Natural killer cell (primary cell): ENCODE results near the gene GATA6. TPM values are rescaled to one million over a fixed set of nuclear protein-coding genes. Genes with fewer than 3 reads are reported as not detected.
A peak's percentile ranks its signal among the peaks of the same experiment; 100 is the strongest.

ENCODE experiments used
- ATAC-seq, 3 donors: fragments of 150-1000 bp in 2 of 3; fragments of 200-7000 bp in 1 of 3; cut with Tn5 transposase; 1 replicate in 1 of 3; 2 replicates in 2 of 3; pipeline ENCODE4 v1.10.0; 2021; ENCODE audit warnings: mild to moderate bottlenecking in 2 of 3, moderate library complexity in 2 of 3
- DNase-seq, 2 donors: peaks; one replicate each; pipeline versions ENCODE4 v3.0.0 to v3.0.0-alpha.2; 2013 to 2021; ENCODE audit warnings: mixed read lengths in 1 of 2
- H3K27ac ChIP-seq: one replicate; pipeline ENCODE4 v1.5.1; 2013; ENCODE audit warnings: mild to moderate bottlenecking, low read length
- H3K27me3 ChIP-seq: one replicate; pipeline ENCODE4 v1.6.1; 2013; ENCODE audit warnings: low read length; ENCODE audit not compliant: control insufficient read depth, insufficient read depth
- H3K36me3 ChIP-seq: one replicate; pipeline ENCODE4 v1.6.1; 2013; ENCODE audit warnings: low read length; ENCODE audit not compliant: control insufficient read depth, insufficient read depth
- H3K4me1 ChIP-seq: one replicate; pipeline ENCODE4 v1.6.1; 2013; ENCODE audit warnings: low read length; ENCODE audit not compliant: control insufficient read depth, insufficient read depth
- H3K4me3 ChIP-seq: one replicate; pipeline ENCODE4 v1.5.1; 2013; ENCODE audit warnings: low read length
- H3K9me3 ChIP-seq: one replicate; pipeline ENCODE4 v1.6.1; 2013; ENCODE audit warnings: low read length; ENCODE audit not compliant: control insufficient read depth, insufficient read depth
- H3K27ac Mint-ChIP-seq, 2 donors: one replicate each; pipeline ENCODE4 v1.8.0; 2022; ENCODE audit warnings: mild to moderate bottlenecking in 2 of 2, mixed read lengths in 2 of 2, moderate library complexity in 1 of 2
- H3K27me3 Mint-ChIP-seq, 2 donors: one replicate each; pipeline ENCODE4 v1.8.0; 2022; ENCODE audit warnings: low read depth in 2 of 2, mixed read lengths in 2 of 2
- H3K36me3 Mint-ChIP-seq: one replicate; pipeline ENCODE4 v1.8.0; 2022; ENCODE audit warnings: mixed read lengths
- H3K4me1 Mint-ChIP-seq, 2 donors: one replicate each; pipeline ENCODE4 v1.8.0; 2022; ENCODE audit warnings: mixed read lengths in 2 of 2
- H3K4me3 Mint-ChIP-seq: one replicate; pipeline ENCODE4 v1.8.0; 2022; ENCODE audit warnings: mild to moderate bottlenecking, moderate library complexity, mixed read lengths
- H3K9me3 Mint-ChIP-seq, 2 donors: one replicate each; pipeline ENCODE4 v1.8.0; 2022; ENCODE audit warnings: mixed read lengths in 2 of 2
- CTCF ChIP-seq: fragments of 200-600 bp; IDR thresholded peaks from one replicate; pipeline ENCODE4 v1.8.0; 2022; ENCODE audit warnings: antibody characterized with exemption
- WGBS: methylation state at CpG from one replicate; pipeline ENCODE4 v1.1.7; 2013; ENCODE audit warnings: missing lambda C conversion rate; ENCODE audit not compliant: insufficient coverage; 5-methylcytosine and 5-hydroxymethylcytosine counted together
- intact Hi-C: fragments of 100-400 bp; cut with micrococcal nuclease; formaldehyde crosslinking; loops from one replicate; pipeline ENCODE4 v1.14.2; 2022
- total RNA-seq, 4 donors: library from RNA; stranded (reverse); fragments of 120-200 nt in 1 of 4; gene quantifications; one replicate each; pipeline versions ENCODE4 v1.2.3 to v1.2.4, GENCODE V29; 2013 to 2022

The GATA6 gene
- total RNA-seq, 3 donors from 2014 or later (not counting 1 experiment from before 2014, with no cell fraction given), result 0.54 to 1.1 (median 1.0) TPM

- intact Hi-C loops, result no loop called here
- no peak for TF ChIP-seq CTCF
- Histone ChIP-seq H3K9me3 (no peaks in the 10 kb centered on the region), H3K36me3 (no peaks in the 10 kb centered on the region), H3K4me3 (no peak overlapping the region), H3K27me3 (no peaks in the 10 kb centered on the region), H3K4me1 (peaks cover 26% of the 10 kb centered on the region), H3K27ac (no peak overlapping the region)
- no peak for DNase-seq
- no CpG with 5 or more reads among the region's 1 CpG for WGBS
- Mint-ChIP-seq H3K9me3 (peaks cover 0 to 3% of the 10 kb centered on the region in 2 donors), H3K4me1 (peaks cover 27% of the 10 kb centered on the region in 2 donors), H3K36me3 (no peaks in the 10 kb centered on the region), H3K27ac (no peak overlapping the region), H3K27me3 (peaks cover 9 to 15% of the 10 kb centered on the region in 2 donors), H3K4me3 (no peak overlapping the region)
- no peak for ATAC-seq
Observed at GRCh38 chr18:22223965-22224322, 54.6 kb downstream of the GATA6 start.

GRCh38 chr18:22224339-22224738 is 55.0 kb downstream of the GATA6 start:
- intact Hi-C loops, result no loop called here
- no peak for ATAC-seq
- DNase-seq, result no peak

GRCh38 chr18:22226801-22227200 is 57.4 kb downstream of the GATA6 start:
- Mint-ChIP-seq H3K4me1 (peaks cover 20 to 21% of the 10 kb centered on the region in 2 donors), H3K27me3 (peaks cover 18 to 24% of the 10 kb centered on the region in 2 donors), H3K9me3 (no peaks in the 10 kb centered on the region), H3K4me3 (no peak overlapping the region), H3K36me3 (no peaks in the 10 kb centered on the region), H3K27ac (no peak overlapping the region)
- Histone ChIP-seq H3K36me3 (no peaks in the 10 kb centered on the region), H3K27ac (no peak overlapping the region), H3K9me3 (no peaks in the 10 kb centered on the region), H3K27me3 (no peaks in the 10 kb centered on the region), H3K4me1 (peaks cover 26% of the 10 kb centered on the region), H3K4me3 (no peak overlapping the region)
- ATAC-seq, result no peak
- 75% methylated on average over 4 of the region's 4 CpGs for WGBS
- TF ChIP-seq CTCF, result no peak
- DNase-seq, result no peak
- intact Hi-C loops, result no loop called here

More at GRCh38 chr18:22224339-22224738, 55.0 kb downstream of the GATA6 start:
- H3K36me3 Mint-ChIP-seq, result no peaks in the 10 kb centered on the region
- TF ChIP-seq CTCF, result no peak
- no peak overlapping the region for H3K27ac Mint-ChIP-seq
- H3K4me3 Mint-ChIP-seq, result no peak overlapping the region
- peaks cover 31% of the 10 kb centered on the region in 2 donors for H3K4me1 Mint-ChIP-seq
- Histone ChIP-seq H3K4me1 (peaks cover 28% of the 10 kb centered on the region), H3K4me3 (no peak overlapping the region), H3K9me3 (no peaks in the 10 kb centered on the region), H3K36me3 (no peaks in the 10 kb centered on the region), H3K27ac (no peak overlapping the region), H3K27me3 (no peaks in the 10 kb centered on the region)
- H3K9me3 Mint-ChIP-seq, result peaks cover 0 to 3% of the 10 kb centered on the region in 2 donors
- peaks cover 13 to 18% of the 10 kb centered on the region in 2 donors for H3K27me3 Mint-ChIP-seq
- WGBS, result 75% methylated on average over 1 of the region's 1 CpG

GRCh38 chr18:22228976-22229375 is 59.6 kb downstream of the GATA6 start:
- Mint-ChIP-seq H3K4me1 (peaks cover 14 to 16% of the 10 kb centered on the region in 2 donors), H3K27me3 (peaks cover 13 to 25% of the 10 kb centered on the region in 2 donors), H3K4me3 (no peak overlapping the region), H3K9me3 (no peaks in the 10 kb centered on the region), H3K36me3 (no peaks in the 10 kb centered on the region), H3K27ac (no peak overlapping the region)
- Histone ChIP-seq H3K27ac (no peak overlapping the region), H3K36me3 (no peaks in the 10 kb centered on the region), H3K4me3 (no peak overlapping the region), H3K27me3 (no peaks in the 10 kb centered on the region), H3K9me3 (no peaks in the 10 kb centered on the region), H3K4me1 (peaks cover 17% of the 10 kb centered on the region)
- peak; percentile 49 to 67 (median 64) for ATAC-seq
- DNase-seq, result no peak
- 66% methylated on average over 2 of the region's 2 CpGs for WGBS
- TF ChIP-seq CTCF, result no peak
- intact Hi-C loops, result no loop called here
